H1 (cell line): ENCODE data around the gene MT2A. TPM values are rescaled to one million over a fixed set of nuclear protein-coding genes. Genes with fewer than 3 reads are reported as not detected.

Experiments
- CTCF ChIA-PET: fragments of 300-600 bp; sonication (Branson Sonifier 250); formaldehyde crosslinking; loops from one replicate; lab custom pipeline; 2021; ENCODE audit not compliant: partially characterized antibody; lab: Charles Lee
- POLR2A ChIA-PET: fragments of 300-600 bp; sonication (Branson Sonifier 250); formaldehyde crosslinking; loops from one replicate; lab custom pipeline; 2021; ENCODE audit warnings: inconsistent platforms; ENCODE audit not compliant: partially characterized antibody; lab: Charles Lee
- DNase-seq, 2 experiments: peaks; one replicate each; pipeline versions ENCODE4 v3.0.0 to v3.0.0-alpha.2; 2010 to 2022; ENCODE audit warnings: low spot score in 2 of 2, low read depth in 1 of 2, mixed read lengths in 1 of 2
- FAIRE-seq: peaks from 2 replicates; lab custom pipeline; 2011; peaks lifted over from hg19 to GRCh38; lab: Jason Lieb, UNC
- H2AFZ ChIP-seq: 2 replicates; pipeline ENCODE4 v1.8.1; 2012; ENCODE audit warnings: low read length, inconsistent platforms
- H2AK5ac ChIP-seq: 2 replicates; pipeline ENCODE4 v1.6.1; 2013; ENCODE audit warnings: low read depth, low read length
- H2BK120ac ChIP-seq: replicated peaks from 2 replicates; pipeline ENCODE3; 2013; ENCODE audit warnings: low read depth, low read length, inconsistent platforms
- H2BK12ac ChIP-seq: 2 replicates; pipeline ENCODE4 v1.6.1; 2013; ENCODE audit warnings: low read depth, low read length
- H2BK15ac ChIP-seq: 2 replicates; pipeline ENCODE4 v1.6.1; 2013; ENCODE audit warnings: low read length
- H2BK20ac ChIP-seq: 2 replicates; pipeline ENCODE4 v1.6.1; 2013; ENCODE audit warnings: low read length
- H2BK5ac ChIP-seq: 2 replicates; pipeline ENCODE4 v1.6.1; 2013; ENCODE audit warnings: low read depth, low read length
- H3K14ac ChIP-seq: 2 replicates; pipeline ENCODE4 v1.6.1; 2013; ENCODE audit warnings: inconsistent platforms; ENCODE audit not compliant: insufficient read length
- H3K18ac ChIP-seq: 2 replicates; pipeline ENCODE4 v1.6.1; 2013; ENCODE audit warnings: low read length; ENCODE audit errors: extremely low read depth
- H3K23ac ChIP-seq: 2 replicates; pipeline ENCODE4 v1.6.1; 2013; ENCODE audit warnings: inconsistent platforms; ENCODE audit not compliant: insufficient read length
- H3K23me2 ChIP-seq: 2 replicates; pipeline ENCODE4 v1.6.1; 2013; ENCODE audit warnings: low read depth, low read length
- H3K27ac ChIP-seq: 2 replicates; pipeline ENCODE4 v1.6.1; 2011; ENCODE audit warnings: low read depth, low read length, inconsistent platforms
- H3K27me3 ChIP-seq, 4 experiments: replicated peaks in 1 of 4; 1 replicate in 1 of 4; 2 replicates in 3 of 4; pipeline versions ENCODE4 v1.6.1 to v1.8.1; 2011 to 2013; ENCODE audit warnings: low read length in 3 of 4, mild to moderate bottlenecking in 3 of 4, inconsistent platforms in 2 of 4, mixed read lengths in 2 of 4, moderate library complexity in 1 of 4; ENCODE audit not compliant: control insufficient read depth in 3 of 4, insufficient read depth in 3 of 4; ENCODE audit errors: extremely low read depth in 1 of 4
- H3K36me3 ChIP-seq, 4 experiments: 2 replicates each; pipeline versions ENCODE4 v1.6.1 to v1.8.1; 2011 to 2013; ENCODE audit warnings: mild to moderate bottlenecking in 4 of 4, low read length in 3 of 4, moderate library complexity in 2 of 4, control low read depth in 1 of 4, inconsistent platforms in 1 of 4; ENCODE audit not compliant: insufficient read depth in 4 of 4, control insufficient read depth in 2 of 4
- H3K4ac ChIP-seq: replicated peaks from 2 replicates; pipeline ENCODE3; 2013; ENCODE audit warnings: low read length, low read depth, mixed read lengths, inconsistent platforms; ENCODE audit not compliant: insufficient read length
- H3K4me1 ChIP-seq, 4 experiments: replicated peaks in 1 of 4; 1 replicate in 1 of 4; 2 replicates in 3 of 4; pipeline versions ENCODE4 v1.6.1 to v1.8.1; 2011 to 2013; ENCODE audit warnings: low read length in 3 of 4, inconsistent platforms in 2 of 4, mixed read lengths in 1 of 4; ENCODE audit not compliant: insufficient read depth in 4 of 4, control insufficient read depth in 3 of 4
- H3K4me2 ChIP-seq, 2 experiments: 2 replicates each; pipeline versions ENCODE4 v1.6.1 to v1.8.1; 2011 to 2013; ENCODE audit warnings: low read depth in 2 of 2, low read length in 2 of 2, control low read depth in 1 of 2, inconsistent platforms in 1 of 2, mild to moderate bottlenecking in 1 of 2; ENCODE audit not compliant: insufficient read depth in 1 of 2
- H3K4me3 ChIP-seq, 4 experiments: fragments of 200-600, 300-600 bp in 1 of 4; sonication (generic), shearing (Covaris generic), sonication (Bioruptor Twin) in 1 of 4; 2 replicates each; pipeline versions ENCODE4 v1.5.1 to v1.8.1; 2011 to 2016; ENCODE audit warnings: low read length in 4 of 4, low read depth in 3 of 4, control low read depth in 2 of 4, inconsistent platforms in 2 of 4, mild to moderate bottlenecking in 2 of 4, mixed read lengths in 1 of 4, moderate library complexity in 1 of 4; ENCODE audit not compliant: insufficient read depth in 2 of 4; ENCODE audit errors: extremely low read depth in 1 of 4
- H3K56ac ChIP-seq: replicated peaks from 2 replicates; pipeline ENCODE3; 2013; ENCODE audit warnings: low read depth, mild to moderate bottlenecking, mixed read lengths, low read length, inconsistent platforms; ENCODE audit not compliant: insufficient read length
- H3K79me1 ChIP-seq: 2 replicates; pipeline ENCODE4 v1.6.1; 2013; ENCODE audit warnings: low read depth, low read length, control low read depth
- H3K79me2 ChIP-seq, 2 experiments: 2 replicates each; pipeline versions ENCODE4 v1.6.1 to v1.8.1; 2012 to 2013; ENCODE audit warnings: low read length in 2 of 2, mild to moderate bottlenecking in 2 of 2, inconsistent platforms in 1 of 2; ENCODE audit not compliant: insufficient read depth in 2 of 2, control insufficient read depth in 1 of 2
- H3K9ac ChIP-seq, 4 experiments: replicated peaks in 1 of 4; 1 replicate in 1 of 4; 2 replicates in 3 of 4; pipeline versions ENCODE4 v1.6.1 to v1.8.1; 2011 to 2013; ENCODE audit warnings: low read depth in 3 of 4, low read length in 3 of 4, control low read depth in 2 of 4, mild to moderate bottlenecking in 2 of 4, moderate library complexity in 2 of 4, inconsistent platforms in 1 of 4; ENCODE audit errors: extremely low read depth in 1 of 4
- H3K9me3 ChIP-seq, 2 experiments: 2 replicates each; pipeline versions ENCODE4 v1.6.1 to v1.8.1; 2012 to 2013; ENCODE audit warnings: mild to moderate bottlenecking in 2 of 2, moderate library complexity in 2 of 2, control low read depth in 1 of 2, inconsistent platforms in 1 of 2, low read depth in 1 of 2, low read length in 1 of 2, mixed read lengths in 1 of 2; ENCODE audit not compliant: insufficient read depth in 2 of 2
- H4K20me1 ChIP-seq, 2 experiments: replicated peaks in 1 of 2; 2 replicates each; pipeline versions ENCODE3 to v1.8.1; 2011 to 2013; ENCODE audit warnings: inconsistent platforms in 2 of 2, low read length in 2 of 2, mild to moderate bottlenecking in 1 of 2; ENCODE audit not compliant: insufficient read depth in 2 of 2, control insufficient read depth in 1 of 2
- H4K5ac ChIP-seq: 2 replicates; pipeline ENCODE4 v1.6.1; 2013; ENCODE audit warnings: low read length, low read depth, mixed read lengths, inconsistent platforms; ENCODE audit not compliant: insufficient read length
- H4K8ac ChIP-seq: 2 replicates; pipeline ENCODE4 v1.8.0; 2013; ENCODE audit warnings: mild to moderate bottlenecking, moderate library complexity, low read length, inconsistent platforms; ENCODE audit not compliant: insufficient read depth; ENCODE audit errors: extremely low read depth
- H4K91ac ChIP-seq: replicated peaks from 2 replicates; pipeline ENCODE3; 2013; ENCODE audit warnings: low read length, mixed read lengths, inconsistent platforms; ENCODE audit not compliant: insufficient read length
- CHD1 ChIP-seq: IDR thresholded peaks from 2 replicates; pipeline ENCODE4 v1.6.1; 2012; ENCODE audit warnings: low read depth, low read length, improper control_type of control experiment
- EZH2 ChIP-seq: fragments of 200-600 bp; sonication (generic); IDR thresholded peaks from 2 replicates; pipeline ENCODE4 v1.7.1; 2012; ENCODE audit warnings: low read depth, mild to moderate bottlenecking, moderate library complexity, low read length, inconsistent platforms; ENCODE audit not compliant: severe bottlenecking
- GABPA ChIP-seq: IDR thresholded peaks from 2 replicates; pipeline ENCODE4 v1.6.1; 2011; ENCODE audit warnings: mild to moderate bottlenecking, low read length, moderate library complexity, borderline replicate concordance; ENCODE audit not compliant: insufficient read depth
- WGBS, 2 experiments: shearing (Covaris generic) in 1 of 2; methylation state at CpG; one replicate each; pipeline versions ENCODE4 v1.1.6 to v1.1.7; 2013 to 2015; ENCODE audit warnings: low lambda C conversion rate in 2 of 2, mixed read lengths in 2 of 2, inconsistent platforms in 1 of 2, low coverage in 1 of 2, missing lambda C conversion rate in 1 of 2; ENCODE audit not compliant: insufficient replicate concordance in 2 of 2, insufficient coverage in 1 of 2, insufficient read length in 1 of 2; ENCODE audit errors: extremely low coverage in 1 of 2, missing lambda C conversion rate in 1 of 2; 5-methylcytosine and 5-hydroxymethylcytosine counted together
- polyA plus RNA-seq, 7 experiments: library from polyadenylated mRNA; depleted of rRNA in 3 of 7; stranded (reverse) in 5 of 7; unstranded in 2 of 7; fragments of >200 nt in 5 of 7; fragments of 200-250 nt in 2 of 7; gene quantifications; 1 replicate in 5 of 7; 2 replicates in 1 of 7; 4 replicates in 1 of 7; pipeline versions ENCODE4 v1.2.1 to v1.2.3, GENCODE V29; 2011 to 2013; ENCODE audit warnings: missing spikeins in 2 of 7, mixed read lengths in 2 of 7
- total RNA-seq: library from RNA; stranded (reverse); fragmentation: NEBNext Ultra II Directional; extraction: Animal tissue kit (Norgen Biotek cat#: 25700); gene quantifications from 2 replicates; pipeline ENCODE4 v1.2.1, GENCODE V29; 2021

The MT2A gene
- total and polyA plus RNA-seq, 2 of the 8 experiments (the other 6 are each of a cell fraction or from before 2014, with no cell fraction given): 9.5 to 30.1 TPM

DNA sequence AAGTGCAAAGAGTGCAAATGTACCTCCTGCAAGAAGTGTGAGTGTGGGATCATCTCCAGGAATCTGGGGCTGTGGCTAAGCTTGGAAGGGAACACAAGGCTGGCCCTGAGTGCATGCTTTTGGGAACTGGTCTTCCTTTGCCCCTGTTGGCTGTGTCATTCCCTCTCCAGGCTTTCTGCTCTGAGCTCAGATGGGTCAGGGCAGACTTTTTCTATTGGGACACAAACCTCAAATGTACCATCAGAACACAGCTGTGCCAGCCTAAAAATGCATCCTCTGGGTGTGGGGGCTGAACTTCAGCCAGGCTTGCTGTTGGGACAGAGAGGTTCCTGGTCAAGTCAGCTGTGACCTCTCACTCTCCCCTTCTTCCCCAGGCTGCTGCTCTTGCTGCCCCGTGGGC lies 44.2 kb downstream of the MT2A start:
- Histone ChIP-seq H4K20me1 (no peaks in the 10 kb centered on the region), H3K23me2 (peaks cover 3% of the 10 kb centered on the region; the same call in 1 of the 2 replicates), H3K56ac (no peak overlapping the region), H4K8ac (no peak overlapping the region), H2BK20ac (no peak overlapping the region; the same call in 1 of the 2 replicates), H2BK12ac (no peak overlapping the region), H3K79me2 (no peaks in the 10 kb centered on the region), H3K79me1 (no peaks in the 10 kb centered on the region), H2BK120ac (no peak overlapping the region), H2BK5ac (no peak overlapping the region), H2BK15ac (no peak overlapping the region), H4K91ac (no peak overlapping the region), H3K4me2 (no peak overlapping the region), H3K14ac (no peak overlapping the region), H3K9me3 (no peaks in the 10 kb centered on the region), H2AK5ac (no peak overlapping the region), H3K27ac (no peak overlapping the region), H3K4ac (no peak overlapping the region), H3K9ac (no peak overlapping the region), H3K23ac (no peak overlapping the region), H3K4me1 (peaks cover 0 to 5% (median 2%) of the 10 kb centered on the region in 4 experiments; a peak in 2 of 7 replicates), H3K27me3 (peaks cover 15 to 55% (median 40%) of the 10 kb centered on the region in 4 experiments), H3K36me3 (no peaks in the 10 kb centered on the region), H2AFZ (no peak overlapping the region), H3K18ac (no peak overlapping the region), H4K5ac (no peak overlapping the region), H3K4me3 (no peak overlapping the region)
- 69% methylated on average over 1 of the region's 1 CpG; no CpG with 5 or more reads in 1 of the 2 experiments for WGBS, 2 experiments
- TF ChIP-seq GABPA (no peak), EZH2 (no peak), CHD1 (no peak)
- ChIA-PET POLR2A (interaction anchor here (0.9 to 9.1 kb wide), 6 partner anchors 9 to 49 kb away, joined by 3 to 74 read pairs (median 4); partner anchors contain the start of genes MT1A, MT1E, MT1G and MT1H), CTCF (interaction anchor here (1.0 to 5.5 kb wide), 5 partner anchors 10 to 76 kb away, joined by 3 to 28 read pairs (median 4); partner anchors contain the start of genes MT1G and MT3)
- DNase-seq (no peak), FAIRE-seq (no peak)
